Endometrial microvascular endothelial cells (primary cell): ENCODE measurements around the gene HOXD4. TPM values are rescaled to one million over a fixed set of nuclear protein-coding genes. Genes with fewer than 3 reads are reported as not detected.

Experiments
- in situ Hi-C: cut with HindIII; loops from 2 replicates; pipeline ENCODE4 v1.10.0; 2017; ENCODE audit warnings: low sequenced_read_pairs, low pct_unique_long_range_greater_than_20kb; ENCODE audit errors: inconsistent ontology term
- total RNA-seq: library from RNA; depleted of rRNA; stranded (reverse); fragments of >200 nt; gene quantifications from one replicate; pipeline ENCODE4 v1.2.3, GENCODE V29; 2015; ENCODE audit errors: inconsistent ontology term

HOXD4 gene
- total RNA-seq, 1 donor from 2014 or later: 18.7 TPM

- in situ Hi-C loops: loop anchor here (10.0 kb wide), 1 partner anchor 1020 kb away; no protein-coding TSS in a partner anchor
Observed at GRCh38 chr2:176124110-176124946, 27.0 kb upstream of the HOXD4 start.

GRCh38 chr2:176124947-176125771 is 26.2 kb upstream of the HOXD4 start:
- in situ Hi-C loops: loop anchor here (10.0 kb wide), 1 partner anchor 1020 kb away; no protein-coding TSS in a partner anchor

GRCh38 chr2:176125772-176126054 is 25.6 kb upstream of the HOXD4 start:
- in situ Hi-C loops: loop anchor here (10.0 kb wide), 1 partner anchor 1019 kb away; no protein-coding TSS in a partner anchor

GRCh38 chr2:176126929-176127773 is 24.2 kb upstream of the HOXD4 start:
- in situ Hi-C loops: loop anchor here (10.0 kb wide), 1 partner anchor 1018 kb away; no protein-coding TSS in a partner anchor

- in situ Hi-C loops: loop anchor here (10.0 kb wide), 1 partner anchor 1017 kb away; no protein-coding TSS in a partner anchor
Observed at GRCh38 chr2:176127774-176128072, 23.6 kb upstream of the HOXD4 start.

- in situ Hi-C loops: loop anchor here (10.0 kb wide), 1 partner anchor 1016 kb away; no protein-coding TSS in a partner anchor
Observed at GRCh38 chr2:176128172-176128981, 23.0 kb upstream of the HOXD4 start.

GRCh38 chr2:176128982-176129796 is 22.2 kb upstream of the HOXD4 start, which contains the start of gene HOXD8:
Gene HOXD8, plus strand, starts transcription at chr2:176129705. Its CDS starts 662 bp downstream, at chr2:176130367.
- in situ Hi-C loops: loop anchor here (10.0 kb wide), 1 partner anchor 1016 kb away; no protein-coding TSS in a partner anchor

GRCh38 chr2:176129813-176130146 is 21.6 kb upstream of the HOXD4 start:
- in situ Hi-C loops: loop anchor here (10.0 kb wide), 1 partner anchor 1015 kb away; no protein-coding TSS in a partner anchor

GRCh38 chr2:176130147-176130956 is 21.0 kb upstream of the HOXD4 start:
- in situ Hi-C loops: no loop called here

GRCh38 chr2:176130957-176131847 is 20.1 kb upstream of the HOXD4 start:
- in situ Hi-C loops: no loop called here

- in situ Hi-C loops: no loop called here
Observed at GRCh38 chr2:176131848-176132158, 19.5 kb upstream of the HOXD4 start.

- in situ Hi-C loops: no loop called here
Observed at GRCh38 chr2:176132205-176133171, 18.9 kb upstream of the HOXD4 start.

GRCh38 chr2:176133389-176133788 is 18.0 kb upstream of the HOXD4 start:
- in situ Hi-C loops: no loop called here

- in situ Hi-C loops: no loop called here
Observed at GRCh38 chr2:176134035-176134434, 17.3 kb upstream of the HOXD4 start.

GRCh38 chr2:176135035-176135440 is 16.3 kb upstream of the HOXD4 start:
- in situ Hi-C loops: no loop called here
